Naive thymus-derived CD4-positive, alpha-beta T cell (primary cell): ENCODE data around the gene CPEB2. TPM values are rescaled to one million over a fixed set of nuclear protein-coding genes. Genes with fewer than 3 reads are reported as not detected.

ENCODE experiments used
- ATAC-seq: fragments of 150-1000 bp; cut with Tn5 transposase; 2 replicates; pipeline ENCODE4 v1.10.0; 2021; ENCODE audit warnings: mild to moderate bottlenecking, moderate library complexity
- CTCF ChIA-PET: fragments of 350-600 bp; sonication (Branson Sonifier 250); formaldehyde crosslinking; loops from one replicate; lab custom pipeline; 2021; ENCODE audit warnings: antibody characterized with exemption; lab: Charles Lee
- POLR2A ChIA-PET: fragments of 350-600 bp; sonication (Branson Sonifier 250); formaldehyde crosslinking; loops from one replicate; lab custom pipeline; 2021; ENCODE audit warnings: antibody characterized with exemption, inconsistent platforms; lab: Charles Lee
- DNase-seq, 9 donors: peaks; one replicate each; pipeline versions ENCODE4 v3.0.0 to v3.0.0-alpha.2; 2020 to 2022; ENCODE audit warnings: mixed read lengths in 1 of 9
- H3K27ac ChIP-seq: one replicate; pipeline ENCODE4 v1.7.0; 2013; ENCODE audit warnings: mild to moderate bottlenecking, low read depth, low read length, moderate library complexity
- H3K27me3 ChIP-seq, 2 donors: one replicate each; pipeline ENCODE4 v1.7.0; 2013; ENCODE audit warnings: low read length in 2 of 2, mild to moderate bottlenecking in 2 of 2, moderate library complexity in 2 of 2; ENCODE audit not compliant: control insufficient read depth in 2 of 2, insufficient read depth in 2 of 2
- H3K36me3 ChIP-seq, 3 experiments: 1 replicate in 2 of 3; 2 replicates in 1 of 3; pipeline ENCODE4 v1.7.0; 2013; ENCODE audit warnings: low read length in 3 of 3, mild to moderate bottlenecking in 3 of 3, moderate library complexity in 1 of 3; ENCODE audit not compliant: insufficient read depth in 3 of 3, control insufficient read depth in 2 of 3
- H3K4me1 ChIP-seq, 2 donors: one replicate each; pipeline ENCODE4 v1.7.0; 2013; ENCODE audit warnings: low read length in 2 of 2, mild to moderate bottlenecking in 2 of 2, moderate library complexity in 1 of 2; ENCODE audit not compliant: control insufficient read depth in 2 of 2, insufficient read depth in 2 of 2
- H3K4me3 ChIP-seq: 2 replicates; pipeline ENCODE4 v1.7.0; 2013; ENCODE audit warnings: mild to moderate bottlenecking, low read length
- H3K9me3 ChIP-seq, 3 experiments: 1 replicate in 2 of 3; 2 replicates in 1 of 3; pipeline ENCODE4 v1.7.0; 2013; ENCODE audit warnings: low read length in 3 of 3; ENCODE audit not compliant: control insufficient read depth in 2 of 3
- H3K27ac Mint-ChIP-seq, 9 donors: one replicate each; pipeline ENCODE4 v1.8.0; 2020 to 2022; ENCODE audit warnings: mixed read lengths in 9 of 9, mild to moderate bottlenecking in 8 of 9, moderate library complexity in 5 of 9, inconsistent platforms in 2 of 9
- H3K27me3 Mint-ChIP-seq, 5 donors: one replicate each; pipeline ENCODE4 v1.8.0; 2021 to 2022; ENCODE audit warnings: mixed read lengths in 5 of 5, mild to moderate bottlenecking in 1 of 5
- H3K36me3 Mint-ChIP-seq, 5 donors: one replicate each; pipeline ENCODE4 v1.8.0; 2020 to 2022; ENCODE audit warnings: mixed read lengths in 5 of 5, mild to moderate bottlenecking in 3 of 5, inconsistent platforms in 1 of 5
- H3K4me1 Mint-ChIP-seq, 7 donors: one replicate each; pipeline ENCODE4 v1.8.0; 2020 to 2022; ENCODE audit warnings: mixed read lengths in 7 of 7, mild to moderate bottlenecking in 3 of 7, inconsistent platforms in 1 of 7
- H3K4me3 Mint-ChIP-seq, 10 donors: one replicate each; pipeline ENCODE4 v1.8.0; 2020 to 2022; ENCODE audit warnings: mild to moderate bottlenecking in 10 of 10, mixed read lengths in 10 of 10, moderate library complexity in 6 of 10, inconsistent platforms in 2 of 10
- H3K9me3 Mint-ChIP-seq, 11 donors: one replicate each; pipeline ENCODE4 v1.8.0; 2020 to 2022; ENCODE audit warnings: mixed read lengths in 11 of 11, mild to moderate bottlenecking in 4 of 11, inconsistent platforms in 1 of 11, moderate library complexity in 1 of 11
- intact Hi-C, 2 donors: fragments of 100-400 bp; cut with micrococcal nuclease; formaldehyde crosslinking; loops; one replicate each; pipeline ENCODE4 v1.15.1; 2023
- polyA plus RNA-seq, 2 donors: library from polyadenylated mRNA; unstranded; fragments of 300-500 nt; fragmentation: Illumina TruSeq; gene quantifications; one replicate each; pipeline ENCODE4 v1.2.3, GENCODE V29; 2021
- total RNA-seq, 6 experiments: library from RNA in 5 of 6; stranded (reverse) in 5 of 6; gene quantifications; 1 replicate in 5 of 6; 2 replicates in 1 of 6; pipeline ENCODE4 v1.2.3 and lab custom pipeline; 2021 to 2026

Gene CPEB2
- total and polyA plus RNA-seq, 7 experiments from 2014 or later, result 0.82 to 21.7 (median 13.2) TPM

DNA sequence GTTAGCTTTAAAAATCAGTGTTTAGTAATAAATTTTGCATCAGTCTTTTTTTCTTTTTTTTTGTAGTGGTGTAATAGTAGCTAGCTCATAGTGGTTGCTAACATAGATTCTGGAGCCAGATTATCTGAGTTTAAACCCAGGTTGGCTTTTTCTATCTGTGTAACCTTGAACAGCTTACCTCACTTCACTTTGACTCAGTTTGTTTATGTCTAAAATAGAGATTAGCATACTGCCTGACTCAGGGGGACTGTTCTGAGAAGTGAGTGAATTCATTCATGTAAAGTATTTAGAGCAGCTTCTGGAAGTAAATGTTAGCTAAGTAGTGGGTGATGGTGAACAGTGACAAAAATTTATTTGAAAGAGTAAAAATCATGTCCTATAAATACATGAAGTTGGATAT, 32.9 kb downstream of the CPEB2 start:
- ChIA-PET CTCF (interaction anchor here (0.5 kb wide), 1 partner anchor 14 kb away, joined by 5 read pairs; no protein-coding TSS in a partner anchor), POLR2A (no interaction called here)
- H3K27me3 ChIP-seq, result no peaks in the 10 kb centered on the region
- Mint-ChIP-seq H3K4me3 (no peak overlapping the region), H3K27me3 (no peaks in the 10 kb centered on the region), H3K4me1 (peaks cover 0 to 26% (median 12%) of the 10 kb centered on the region in 7 donors), H3K27ac (no peak overlapping the region), H3K36me3 (peaks cover 4 to 33% (median 17%) of the 10 kb centered on the region in 5 donors), H3K9me3 (no peaks in the 10 kb centered on the region)
- ATAC-seq (no peak), DNase-seq (no peak)
- no peak overlapping the region for H3K27ac ChIP-seq
- intact Hi-C loops, result no loop called here
- no peak overlapping the region for H3K4me3 ChIP-seq
- no peaks in the 10 kb centered on the region for H3K4me1 ChIP-seq
- H3K36me3 ChIP-seq, result peaks cover 0 to 10% (median 10%) of the 10 kb centered on the region in 3 experiments
- H3K9me3 ChIP-seq, result no peaks in the 10 kb centered on the region

DNA sequence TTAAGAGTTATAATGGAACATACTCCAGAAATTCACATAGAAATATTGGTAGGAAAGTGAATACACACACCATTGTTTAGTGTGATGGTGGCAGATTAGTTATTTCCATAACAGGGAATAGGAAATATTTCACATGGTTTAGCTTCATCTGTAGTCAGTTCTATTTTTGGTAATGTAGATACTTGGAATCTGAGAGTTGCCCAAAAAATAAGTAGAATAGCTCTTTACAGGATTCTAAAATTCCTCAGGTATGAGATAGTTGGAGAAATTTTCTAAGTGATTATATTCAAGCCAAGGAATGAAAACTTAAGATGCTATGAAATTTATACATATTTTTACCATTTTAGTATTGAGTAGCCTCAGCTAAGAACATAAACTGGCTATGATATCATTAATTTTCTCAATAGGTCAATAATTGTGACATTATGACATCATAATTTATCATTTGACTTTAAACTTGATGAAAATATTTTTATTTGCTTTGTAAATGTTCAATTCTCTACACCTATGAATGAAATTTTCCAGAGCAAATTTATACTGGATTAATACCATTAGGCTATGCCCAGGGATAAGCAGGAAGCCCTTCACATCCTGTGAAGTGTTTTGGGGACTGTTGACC, 35.8 kb downstream of the CPEB2 start:
- no peaks in the 10 kb centered on the region for H3K4me1 ChIP-seq
- DNase-seq (no peak), ATAC-seq (no peak)
- H3K36me3 ChIP-seq, result peaks cover 0 to 10% (median 10%) of the 10 kb centered on the region in 3 experiments
- Mint-ChIP-seq H3K27ac (no peak overlapping the region), H3K36me3 (peaks cover 4 to 42% (median 30%) of the 10 kb centered on the region in 5 donors), H3K4me3 (no peak overlapping the region), H3K4me1 (peaks cover 0 to 22% (median 9%) of the 10 kb centered on the region in 7 donors), H3K27me3 (no peaks in the 10 kb centered on the region), H3K9me3 (no peaks in the 10 kb centered on the region)
- POLR2A ChIA-PET, result no interaction called here
- H3K9me3 ChIP-seq, result no peaks in the 10 kb centered on the region
- H3K4me3 ChIP-seq, result no peak overlapping the region
- no peaks in the 10 kb centered on the region for H3K27me3 ChIP-seq
- intact Hi-C loops, result no loop called here
- CTCF ChIA-PET, result no interaction called here
- no peak overlapping the region for H3K27ac ChIP-seq

GRCh38 chr4:15040916-15041463, 38.7 kb downstream of the CPEB2 start:
- Histone ChIP-seq H3K27ac (no peak overlapping the region), H3K36me3 (peaks cover 0 to 4% (median 0%) of the 10 kb centered on the region in 3 experiments), H3K27me3 (no peaks in the 10 kb centered on the region), H3K4me1 (no peaks in the 10 kb centered on the region), H3K9me3 (no peaks in the 10 kb centered on the region), H3K4me3 (no peak overlapping the region)
- H3K4me3 Mint-ChIP-seq, result no peak overlapping the region
- no peaks in the 10 kb centered on the region for H3K9me3 Mint-ChIP-seq
- H3K4me1 Mint-ChIP-seq, result peaks cover 0 to 11% (median 4%) of the 10 kb centered on the region in 7 donors
- H3K36me3 Mint-ChIP-seq, result peaks cover 0 to 25% (median 19%) of the 10 kb centered on the region in 5 donors
- H3K27ac Mint-ChIP-seq, result peak overlapping the region in 1 of 9 donors; percentile 38
- no peak for ATAC-seq
- DNase-seq, result no peak
- POLR2A ChIA-PET, result interaction anchor here (1.4 kb wide), 1 partner anchor 38 kb away, joined by 4 read pairs; no protein-coding TSS in a partner anchor
- CTCF ChIA-PET, result no interaction called here
- intact Hi-C loops, result no loop called here
- H3K27me3 Mint-ChIP-seq, result no peaks in the 10 kb centered on the region

DNA sequence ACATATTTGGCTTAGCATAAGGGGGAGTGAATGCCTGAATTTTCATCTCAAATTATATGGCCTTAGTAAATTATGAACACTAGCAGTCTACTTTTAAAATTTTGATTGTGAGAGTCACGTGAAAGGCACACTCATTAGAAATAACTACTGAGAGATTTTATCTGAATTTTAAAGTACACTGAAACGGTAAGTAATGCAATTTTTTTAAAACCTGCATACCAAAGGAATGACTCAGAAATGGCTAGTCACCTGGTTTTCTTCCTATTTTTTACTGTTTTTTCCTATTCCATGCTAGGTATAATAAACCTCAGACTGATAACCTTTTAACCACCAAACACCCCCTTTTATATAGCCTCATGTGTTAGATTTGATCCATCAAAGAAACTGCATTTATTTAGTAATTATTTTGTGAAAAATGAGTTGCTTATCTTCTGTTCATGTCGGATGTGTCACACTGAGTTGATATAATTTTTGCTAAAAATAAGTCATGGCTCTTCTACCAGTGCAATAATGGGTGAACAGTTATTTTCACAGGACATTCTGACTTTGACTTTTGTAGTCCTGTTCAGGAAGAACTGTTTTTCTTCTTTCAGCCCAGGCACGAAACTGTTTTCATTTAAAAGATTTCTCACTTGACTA, 40.4 kb downstream of the CPEB2 start:
- H3K27ac ChIP-seq, result no peak overlapping the region
- no peak overlapping the region for H3K4me3 ChIP-seq
- no peaks in the 10 kb centered on the region for H3K9me3 ChIP-seq
- Mint-ChIP-seq H3K4me3 (no peak overlapping the region), H3K9me3 (no peaks in the 10 kb centered on the region), H3K4me1 (peaks cover 0 to 18% (median 3%) of the 10 kb centered on the region in 7 donors), H3K36me3 (peaks cover 0 to 30% (median 24%) of the 10 kb centered on the region in 5 donors), H3K27me3 (no peaks in the 10 kb centered on the region), H3K27ac (no peak overlapping the region)
- H3K4me1 ChIP-seq, result no peaks in the 10 kb centered on the region
- H3K36me3 ChIP-seq, result peaks cover 0 to 4% (median 0%) of the 10 kb centered on the region in 3 experiments
- no peak for DNase-seq
- POLR2A ChIA-PET, result no interaction called here
- intact Hi-C loops, result no loop called here
- ATAC-seq, result no peak
- CTCF ChIA-PET, result interaction anchor here (1.0 kb wide), 1 partner anchor 681 kb away, joined by 3 read pairs; no protein-coding TSS in a partner anchor
- no peaks in the 10 kb centered on the region for H3K27me3 ChIP-seq

DNA sequence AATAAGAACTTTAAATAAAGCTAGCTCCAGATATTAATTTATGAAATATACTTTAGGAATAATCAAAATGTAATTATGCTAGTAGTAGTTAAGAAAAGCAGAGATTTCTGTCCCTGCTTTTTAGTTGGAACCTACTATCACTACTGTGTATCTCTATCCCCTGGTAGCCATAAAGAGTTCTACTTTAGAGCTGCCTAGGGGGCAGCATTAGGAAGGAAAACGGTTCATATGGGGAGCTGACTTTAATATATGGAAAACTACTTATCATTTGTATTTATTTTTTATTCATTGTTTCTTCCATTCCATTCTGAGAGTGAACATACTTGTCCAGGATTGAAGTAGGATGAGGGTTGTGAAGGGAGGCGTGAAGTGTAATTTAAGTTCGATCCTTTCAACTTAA, 40.9 kb downstream of the CPEB2 start:
- intact Hi-C loops, result no loop called here
- Histone ChIP-seq H3K36me3 (peaks cover 0 to 4% (median 0%) of the 10 kb centered on the region in 3 experiments), H3K9me3 (no peaks in the 10 kb centered on the region), H3K27me3 (no peaks in the 10 kb centered on the region), H3K4me3 (no peak overlapping the region), H3K27ac (no peak overlapping the region), H3K4me1 (no peaks in the 10 kb centered on the region)
- ATAC-seq, result no peak
- ChIA-PET CTCF (interaction anchor here (1.0 kb wide), 1 partner anchor 680 kb away, joined by 3 read pairs; no protein-coding TSS in a partner anchor), POLR2A (no interaction called here)
- peaks cover 0 to 18% (median 3%) of the 10 kb centered on the region in 7 donors for H3K4me1 Mint-ChIP-seq
- H3K27ac Mint-ChIP-seq, result no peak overlapping the region
- no peak overlapping the region for H3K4me3 Mint-ChIP-seq
- no peaks in the 10 kb centered on the region for H3K9me3 Mint-ChIP-seq
- peaks cover 0 to 30% (median 24%) of the 10 kb centered on the region in 5 donors for H3K36me3 Mint-ChIP-seq
- DNase-seq, result no peak
- no peaks in the 10 kb centered on the region for H3K27me3 Mint-ChIP-seq

GRCh38 chr4:15043922-15044321, 41.6 kb downstream of the CPEB2 start:
- no peak overlapping the region for H3K4me3 Mint-ChIP-seq
- Histone ChIP-seq H3K27ac (no peak overlapping the region), H3K4me1 (no peaks in the 10 kb centered on the region), H3K27me3 (no peaks in the 10 kb centered on the region), H3K9me3 (no peaks in the 10 kb centered on the region), H3K4me3 (no peak overlapping the region), H3K36me3 (peaks cover 0 to 2% (median 0%) of the 10 kb centered on the region in 3 experiments)
- no peaks in the 10 kb centered on the region for H3K9me3 Mint-ChIP-seq
- H3K27me3 Mint-ChIP-seq, result no peaks in the 10 kb centered on the region
- intact Hi-C loops, result loop anchor here in 1 of 2 donors (2.0 kb wide), 1 partner anchor 17 kb away; no protein-coding TSS in a partner anchor
- ATAC-seq (no peak), DNase-seq (no peak)
- ChIA-PET CTCF (interaction anchor here (1.0 kb wide), 1 partner anchor 679 kb away, joined by 3 read pairs; no protein-coding TSS in a partner anchor), POLR2A (no interaction called here)
- H3K36me3 Mint-ChIP-seq, result peaks cover 0 to 30% (median 19%) of the 10 kb centered on the region in 5 donors
- no peak overlapping the region for H3K27ac Mint-ChIP-seq
- peaks cover 0 to 16% (median 3%) of the 10 kb centered on the region in 7 donors for H3K4me1 Mint-ChIP-seq
